Breast epithelium (tissue), 3 donors: ENCODE measurements around the gene SOS2.

ENCODE experiments used
- CTCF ChIP-seq, 3 donors: fragments of 450-650 bp; IDR thresholded peaks; one replicate each; pipeline ENCODE4 v1.5.1; 2016 to 2017; ENCODE audit warnings: antibody characterized with exemption in 3 of 3, mild to moderate bottlenecking in 3 of 3, moderate library complexity in 3 of 3
- POLR2A ChIP-seq: fragments of 450-650 bp; IDR thresholded peaks from one replicate; pipeline ENCODE4 v1.6.1; 2016; ENCODE audit warnings: antibody characterized with exemption, mild to moderate bottlenecking, moderate library complexity

GRCh38 chr14:50148799-50149198 lies 82.6 kb downstream of the SOS2 start:
- TF ChIP-seq CTCF (IDR thresholded peaks at IDR 0.05) (no peak), POLR2A (no peak)
